Endothelial cell of umbilical vein (primary cell): ENCODE data around the gene NPVF.

Experiments
- CTCF ChIP-seq, 2 donors: IDR thresholded peaks; 1 replicate in 1 of 2; 2 replicates in 1 of 2; pipeline ENCODE4 v1.5.1; 2011; ENCODE audit warnings: low read length in 2 of 2, mild to moderate bottlenecking in 2 of 2, moderate library complexity in 2 of 2, control low read depth in 1 of 2, inconsistent platforms in 1 of 2, low read depth in 1 of 2; ENCODE audit not compliant: insufficient read depth in 1 of 2; ENCODE audit errors: extremely low read depth in 1 of 2
- EZH2 ChIP-seq: IDR thresholded peaks from 2 replicates; pipeline ENCODE4 v1.6.1; 2012; ENCODE audit warnings: borderline replicate concordance, low read depth, mild to moderate bottlenecking, moderate library complexity, low read length, inconsistent platforms; ENCODE audit not compliant: severe bottlenecking
- FOS ChIP-seq: IDR thresholded peaks from 2 replicates; pipeline ENCODE4 v1.6.1; 2011; ENCODE audit warnings: mild to moderate bottlenecking, low read length, moderate library complexity, borderline replicate concordance; ENCODE audit not compliant: insufficient read depth
- GATA2 ChIP-seq: IDR thresholded peaks from 2 replicates; pipeline ENCODE4 v1.7.0; 2011; ENCODE audit warnings: low read depth, mild to moderate bottlenecking, moderate library complexity, mixed read lengths, low read length; ENCODE audit not compliant: insufficient read length, insufficient read depth
- POLR2A ChIP-seq: IDR thresholded peaks from 2 replicates; pipeline ENCODE4 v1.6.1; 2012; ENCODE audit warnings: low read depth, mild to moderate bottlenecking, control low read depth, low read length
- POLR2AphosphoS5 ChIP-seq: IDR thresholded peaks from 2 replicates; pipeline ENCODE4 v1.6.1; 2012; ENCODE audit warnings: low read depth, mild to moderate bottlenecking, control low read depth, low read length, moderate library complexity; ENCODE audit not compliant: insufficient read depth

GRCh38 chr7:25218191-25218590, 10.1 kb downstream of the NPVF start:
- TF ChIP-seq CTCF (IDR thresholded peaks at IDR 0.05; ENCODE audit: extremely low read depth in 1 of 2, insufficient read depth in 1 of 2, low read depth in 1 of 2, low read length in 2 of 2) (no peak), EZH2 (no peak), FOS (no peak), POLR2A (no peak), POLR2AphosphoS5 (no peak), GATA2 (no peak)
